Panc1 (cell line): ENCODE data around the gene ELK3. TPM values are rescaled to one million over a fixed set of nuclear protein-coding genes. Genes with fewer than 3 reads are reported as not detected.
A peak's percentile ranks its signal among the peaks of the same experiment; 100 is the strongest.

Source experiments
- ATAC-seq: fragments of 200-7000 bp; cut with Tn5 transposase; 2 replicates; pipeline ENCODE4 v1.9.1; 2020; ENCODE audit warnings: mild to moderate bottlenecking, moderate library complexity
- BruUV-seq: library from RNA; stranded (reverse); fragments of 400-500 nt; replicated peaks from 2 replicates; lab custom pipeline; 2021; lab: Mats Ljungman, UMichigan
- CTCF ChIA-PET: fragments of 300-600 bp; sonication (Branson Sonifier 250); formaldehyde crosslinking; loops from one replicate; lab custom pipeline; 2022; ENCODE audit warnings: antibody characterized with exemption; lab: Charles Lee
- POLR2A ChIA-PET: fragments of 300-600 bp; sonication (Branson Sonifier 250); formaldehyde crosslinking; loops from one replicate; lab custom pipeline; 2022; ENCODE audit warnings: antibody characterized with exemption; lab: Charles Lee
- DNase-seq: peaks from one replicate; pipeline ENCODE4 v3.0.0-alpha.2; 2010; ENCODE audit warnings: low read depth, low spot score
- H3K27ac ChIP-seq: 2 replicates; pipeline ENCODE4 v1.5.1; 2011; ENCODE audit warnings: mild to moderate bottlenecking, low read length, inconsistent platforms
- H3K27me3 ChIP-seq: fragments of 200-500 bp; sonication (Bioruptor generic); 2 replicates; pipeline ENCODE4 v1.6.0; 2014; ENCODE audit warnings: low read length, inconsistent platforms; ENCODE audit not compliant: control insufficient read depth, insufficient read depth
- H3K36me3 ChIP-seq: fragments of 200-500 bp; sonication (Bioruptor generic); 2 replicates; pipeline ENCODE4 v1.5.1; 2014; ENCODE audit warnings: inconsistent platforms, mild to moderate bottlenecking, low read length, moderate library complexity; ENCODE audit not compliant: control insufficient read depth, insufficient read depth
- H3K4me1 ChIP-seq: 2 replicates; pipeline ENCODE4 v1.5.1; 2011; ENCODE audit warnings: inconsistent platforms, mild to moderate bottlenecking, low read length, moderate library complexity; ENCODE audit not compliant: control insufficient read depth, insufficient read depth
- H3K4me3 ChIP-seq, 2 experiments: 2 replicates each; pipeline ENCODE4 v1.5.1; 2011 to 2012; ENCODE audit warnings: low read depth in 2 of 2, low read length in 2 of 2, mild to moderate bottlenecking in 2 of 2, inconsistent platforms in 1 of 2, moderate library complexity in 1 of 2
- H3K9me3 ChIP-seq: fragments of 200-500 bp; sonication (Bioruptor generic); 2 replicates; pipeline ENCODE4 v1.5.1; 2014; ENCODE audit warnings: low read depth, mild to moderate bottlenecking, inconsistent platforms, low read length, moderate library complexity; ENCODE audit not compliant: control insufficient read depth, insufficient read depth
- CTCF ChIP-seq: fragments of 450-650 bp; IDR thresholded peaks from 2 replicates; pipeline ENCODE4 v1.5.1; 2017; ENCODE audit warnings: mild to moderate bottlenecking
- POLR2AphosphoS5 ChIP-seq: IDR thresholded peaks from 2 replicates; pipeline ENCODE4 v1.6.1; 2012; ENCODE audit warnings: mild to moderate bottlenecking, low read depth, low read length, moderate library complexity
- SIN3A ChIP-seq: IDR thresholded peaks from 2 replicates; pipeline ENCODE4 v1.6.1; 2012; ENCODE audit warnings: low read depth, mild to moderate bottlenecking, low read length, moderate library complexity, borderline replicate concordance; ENCODE audit not compliant: insufficient read depth
- TCF7L2 ChIP-seq: IDR thresholded peaks from 2 replicates; pipeline ENCODE4 v1.6.1; 2011; ENCODE audit warnings: mild to moderate bottlenecking, low read depth, low read length, inconsistent platforms
- in situ Hi-C: cut with HindIII; loops from 2 replicates; pipeline ENCODE4 v1.10.0; 2016; ENCODE audit warnings: low sequenced_read_pairs, low pct_unique_long_range_greater_than_20kb
- intact Hi-C: fragments of 100-400 bp; cut with micrococcal nuclease; formaldehyde crosslinking; loops from one replicate; pipeline ENCODE4 v1.10.0; 2022; ENCODE audit not compliant: unreplicated experiment
- total RNA-seq: library from RNA; stranded (reverse); gene quantifications from one replicate; pipeline ENCODE4 v1.2.1, GENCODE V29; 2021; ENCODE audit not compliant: unreplicated experiment
- TF ChIP-seq, protein P1 (sequence below), 2 experiments: IDR thresholded peaks; 2 replicates each; pipeline ENCODE4 v1.6.1; 2011 to 2012; ENCODE audit warnings: low read depth in 2 of 2, control low read depth in 1 of 2, low read length in 1 of 2, mild to moderate bottlenecking in 1 of 2, moderate library complexity in 1 of 2; ENCODE audit not compliant: insufficient read depth in 1 of 2

The ELK3 gene
- total RNA-seq, 1 experiment from 2014 or later: 25.1 TPM

GRCh38 chr12:96261557-96261956, 67.4 kb downstream of the ELK3 start:
- ATAC-seq: no peak
- TF ChIP-seq, protein P1, sequence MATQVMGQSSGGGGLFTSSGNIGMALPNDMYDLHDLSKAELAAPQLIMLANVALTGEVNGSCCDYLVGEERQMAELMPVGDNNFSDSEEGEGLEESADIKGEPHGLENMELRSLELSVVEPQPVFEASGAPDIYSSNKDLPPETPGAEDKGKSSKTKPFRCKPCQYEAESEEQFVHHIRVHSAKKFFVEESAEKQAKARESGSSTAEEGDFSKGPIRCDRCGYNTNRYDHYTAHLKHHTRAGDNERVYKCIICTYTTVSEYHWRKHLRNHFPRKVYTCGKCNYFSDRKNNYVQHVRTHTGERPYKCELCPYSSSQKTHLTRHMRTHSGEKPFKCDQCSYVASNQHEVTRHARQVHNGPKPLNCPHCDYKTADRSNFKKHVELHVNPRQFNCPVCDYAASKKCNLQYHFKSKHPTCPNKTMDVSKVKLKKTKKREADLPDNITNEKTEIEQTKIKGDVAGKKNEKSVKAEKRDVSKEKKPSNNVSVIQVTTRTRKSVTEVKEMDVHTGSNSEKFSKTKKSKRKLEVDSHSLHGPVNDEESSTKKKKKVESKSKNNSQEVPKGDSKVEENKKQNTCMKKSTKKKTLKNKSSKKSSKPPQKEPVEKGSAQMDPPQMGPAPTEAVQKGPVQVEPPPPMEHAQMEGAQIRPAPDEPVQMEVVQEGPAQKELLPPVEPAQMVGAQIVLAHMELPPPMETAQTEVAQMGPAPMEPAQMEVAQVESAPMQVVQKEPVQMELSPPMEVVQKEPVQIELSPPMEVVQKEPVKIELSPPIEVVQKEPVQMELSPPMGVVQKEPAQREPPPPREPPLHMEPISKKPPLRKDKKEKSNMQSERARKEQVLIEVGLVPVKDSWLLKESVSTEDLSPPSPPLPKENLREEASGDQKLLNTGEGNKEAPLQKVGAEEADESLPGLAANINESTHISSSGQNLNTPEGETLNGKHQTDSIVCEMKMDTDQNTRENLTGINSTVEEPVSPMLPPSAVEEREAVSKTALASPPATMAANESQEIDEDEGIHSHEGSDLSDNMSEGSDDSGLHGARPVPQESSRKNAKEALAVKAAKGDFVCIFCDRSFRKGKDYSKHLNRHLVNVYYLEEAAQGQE (IDR thresholded peaks at IDR 0.05; ENCODE audit: insufficient read depth in 1 of 2, low read depth in 2 of 2, low read length in 1 of 2): no peak
- no peak for TF ChIP-seq POLR2AphosphoS5
- no peak for TF ChIP-seq CTCF
- TF ChIP-seq SIN3A: no peak
- TF ChIP-seq TCF7L2: no peak
- ChIA-PET CTCF (interaction anchor here (0.6 kb wide), 1 partner anchor 51 kb away, joined by 3 read pairs; no protein-coding TSS in a partner anchor), POLR2A (no interaction called here)
- Histone ChIP-seq H3K27ac (no peak overlapping the region), H3K4me1 (0 out of 2 replicates have a peak, but pooled peaks cover 7% of the 10 kb centered on the region), H3K27me3 (no peaks in the 10 kb centered on the region), H3K4me3 (no peak overlapping the region), H3K9me3 (no peaks in the 10 kb centered on the region), H3K36me3 (peaks cover 4% of the 10 kb centered on the region; the same call in 1 of the 2 replicates)
- BruUV-seq: no TSS peak
- no peak for DNase-seq
- in situ Hi-C loops: no loop called here
- intact Hi-C loops: no loop called here

- in situ Hi-C loops: no loop called here
- ChIA-PET POLR2A (no interaction called here), CTCF (no interaction called here)
- Histone ChIP-seq H3K4me1 (0 out of 2 replicates have a peak, but pooled peaks cover 4% of the 10 kb centered on the region), H3K4me3 (no peak overlapping the region), H3K9me3 (no peaks in the 10 kb centered on the region), H3K27ac (no peak overlapping the region), H3K36me3 (peaks cover 4% of the 10 kb centered on the region; the same call in 1 of the 2 replicates), H3K27me3 (no peaks in the 10 kb centered on the region)
- TF ChIP-seq POLR2AphosphoS5 (no peak), CTCF (no peak), SIN3A (no peak), TCF7L2 (no peak)
- TF ChIP-seq, protein P1 (IDR thresholded peaks at IDR 0.05; ENCODE audit: insufficient read depth in 1 of 2, low read depth in 2 of 2, low read length in 1 of 2): no peak
- BruUV-seq: no TSS peak
- intact Hi-C loops: no loop called here
- DNase-seq (no peak), ATAC-seq (peak; percentile 52; the same call in 1 of the 2 replicates)
These were observed 69.3 kb downstream of the ELK3 start for GRCh38 chr12:96263449-96263902.
